ENCODE data around the gene MS4A4E.
"Not testable (repeated sequence)": the region's sequence is repeated elsewhere in the genome, so short reads cannot be mapped to it uniquely, and the experiment has no call there.

MS4A4E gene
- 0 to 0.18 (median 0) reads per million in 4 experiments for total RNA-seq

GRCh38 chr11:60242740-60243239 is at the start of gene MS4A4E:
Gene MS4A4E (minus strand): TSS chr11:60243137. CDS start chr11:60230055, 13,082 bp downstream.
- DNase-seq, result no peak

GRCh38 chr11:60292145-60292544 is 49.2 kb upstream of the MS4A4E start:
- DNase-seq, result no peak

DNA sequence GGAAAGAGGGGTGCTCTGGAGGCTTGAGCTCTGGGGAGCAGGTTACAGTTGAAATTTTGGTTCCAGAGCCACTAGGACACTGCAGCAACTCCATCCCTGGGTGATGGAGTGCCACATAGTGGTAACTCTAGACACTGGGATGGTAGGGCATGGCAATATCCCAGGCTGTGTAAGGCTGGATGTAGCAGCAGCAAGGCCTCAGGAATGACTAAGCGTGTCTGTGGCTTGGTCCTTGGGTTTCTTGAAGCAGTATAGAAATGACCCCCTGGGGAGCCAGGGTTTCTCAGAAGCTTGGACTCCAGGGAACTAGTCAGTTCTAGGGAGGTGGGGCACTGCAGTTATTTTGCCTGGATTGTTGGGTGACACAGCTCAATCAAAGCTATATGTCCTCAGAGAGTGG is 45.6 kb upstream of the MS4A4E start:
- no peak for DNase-seq

DNA sequence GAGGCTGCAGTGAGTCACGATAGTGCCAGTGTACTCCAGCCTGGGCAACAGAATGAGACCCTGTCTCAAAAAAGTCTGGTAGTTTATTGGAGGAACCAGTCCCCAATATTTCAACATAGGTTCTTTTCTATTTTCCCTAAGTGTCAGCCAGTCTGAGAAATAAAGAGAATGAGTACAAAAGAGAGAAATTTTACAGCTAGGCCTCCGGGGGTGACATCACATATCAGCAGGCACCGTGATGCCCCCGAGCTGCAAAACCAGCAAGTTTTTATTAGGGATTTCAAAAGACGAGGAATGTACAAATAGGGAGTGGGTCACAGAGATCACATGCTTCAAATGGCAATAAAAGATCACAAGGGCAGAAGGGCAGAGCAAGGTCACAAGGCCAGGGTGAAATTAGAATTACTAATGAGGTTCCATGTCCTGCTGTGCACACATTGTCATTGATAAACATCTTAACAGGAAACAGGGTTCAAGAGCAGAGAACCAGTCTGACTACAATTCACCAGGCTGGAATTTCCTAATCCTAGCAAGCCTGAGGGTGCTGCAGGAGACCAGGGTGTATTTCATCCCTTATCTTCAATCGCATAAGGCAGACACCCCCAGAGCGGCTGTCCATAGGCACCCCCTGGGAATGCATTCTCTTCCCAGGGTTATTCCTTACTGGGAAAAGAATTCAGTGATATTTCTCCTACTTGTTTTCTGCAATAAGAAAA is 42.6 kb upstream of the MS4A4E start:
- not testable (repeated sequence) for DNase-seq

DNA sequence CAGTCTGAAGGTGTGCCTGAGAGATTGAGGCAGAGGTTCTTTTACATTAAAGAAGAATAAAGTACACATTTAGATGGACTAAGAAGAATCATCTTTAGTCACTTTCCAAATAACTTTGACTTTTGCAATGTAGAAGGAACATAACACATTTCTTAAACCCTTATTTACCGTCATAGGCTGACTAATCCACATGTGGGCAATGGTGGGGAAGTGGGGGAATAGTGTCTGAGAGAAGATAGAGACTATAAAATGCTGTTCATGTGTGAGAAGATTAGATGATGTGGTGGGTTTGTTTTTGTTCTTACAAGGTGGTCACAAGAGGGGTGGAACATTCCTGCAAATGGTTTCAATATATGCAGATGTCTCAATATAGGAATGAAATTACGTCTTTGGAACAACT is 39.3 kb upstream of the MS4A4E start:
- DNase-seq, result no peak

DNA sequence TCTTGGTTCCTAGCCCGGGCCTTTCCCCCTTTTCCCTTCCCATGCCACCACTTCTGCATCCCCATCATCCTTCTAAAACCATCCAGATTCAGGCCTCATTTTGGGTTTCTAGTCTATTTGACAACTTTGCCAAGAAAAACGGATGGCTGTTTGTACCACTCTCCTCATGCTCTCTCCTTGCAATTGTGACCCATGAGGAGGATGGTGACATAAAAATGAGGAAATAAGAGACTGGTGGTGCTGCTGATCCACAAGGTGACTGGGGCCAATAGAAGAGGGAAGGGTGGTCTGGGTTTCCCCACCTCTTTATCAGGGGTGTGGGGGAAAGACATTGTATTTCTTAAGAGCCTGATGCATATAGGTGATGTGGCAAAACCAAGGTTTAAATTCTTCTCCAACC is 38.5 kb upstream of the MS4A4E start:
- no peak for DNase-seq

GRCh38 chr11:60280412-60280811 is 37.5 kb upstream of the MS4A4E start, which contains the start of gene MS4A4A:
Gene MS4A4A (plus strand): TSS chr11:60280666. CDS start chr11:60280676, 10 bp downstream.
- DNase-seq, result no peak

DNA sequence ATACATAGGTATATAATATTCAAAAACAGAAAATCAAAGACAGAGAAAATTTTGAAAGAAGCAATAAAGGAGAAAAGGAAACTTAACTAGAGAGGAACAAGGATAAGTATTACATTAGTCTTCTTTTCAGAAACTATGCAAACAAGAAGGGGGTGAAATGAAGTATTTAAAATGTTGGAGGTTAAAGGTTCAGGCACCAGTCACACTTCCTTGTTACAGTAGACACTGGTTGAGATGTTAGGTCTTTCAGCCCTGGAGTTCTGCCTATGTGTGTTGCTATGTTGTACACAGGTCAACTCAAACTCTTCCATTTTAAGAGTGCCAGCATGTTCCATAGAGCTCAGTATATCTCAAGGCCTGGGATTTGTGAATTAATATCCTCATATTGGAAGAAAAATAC is 31.5 kb upstream of the MS4A4E start:
- no peak for DNase-seq

- DNase-seq, result no peak
These were observed 22.7 kb upstream of the MS4A4E start for GRCh38 chr11:60265373-60266214.

DNA sequence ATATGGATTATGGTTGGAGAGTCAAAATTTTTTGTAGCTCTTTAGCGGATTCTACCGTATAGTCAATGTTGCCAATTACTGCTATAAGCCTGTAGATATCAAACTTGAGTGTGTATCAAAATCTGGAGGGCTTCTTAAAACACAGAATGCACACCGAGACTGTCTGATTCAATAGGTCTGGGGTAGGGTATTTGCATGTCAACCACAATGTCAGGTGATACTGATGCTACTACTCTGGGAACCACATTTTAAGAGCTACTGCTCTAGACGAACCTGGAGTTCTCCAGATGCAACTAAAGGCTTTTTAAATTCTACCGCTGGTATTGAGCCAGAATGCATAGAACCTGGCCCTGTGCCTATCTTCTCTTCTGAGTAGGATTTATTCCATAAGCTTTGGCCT is 21.7 kb upstream of the MS4A4E start:
- no peak for DNase-seq

GRCh38 chr11:60263402-60263801 is 20.5 kb upstream of the MS4A4E start:
- DNase-seq, result no peak

DNA sequence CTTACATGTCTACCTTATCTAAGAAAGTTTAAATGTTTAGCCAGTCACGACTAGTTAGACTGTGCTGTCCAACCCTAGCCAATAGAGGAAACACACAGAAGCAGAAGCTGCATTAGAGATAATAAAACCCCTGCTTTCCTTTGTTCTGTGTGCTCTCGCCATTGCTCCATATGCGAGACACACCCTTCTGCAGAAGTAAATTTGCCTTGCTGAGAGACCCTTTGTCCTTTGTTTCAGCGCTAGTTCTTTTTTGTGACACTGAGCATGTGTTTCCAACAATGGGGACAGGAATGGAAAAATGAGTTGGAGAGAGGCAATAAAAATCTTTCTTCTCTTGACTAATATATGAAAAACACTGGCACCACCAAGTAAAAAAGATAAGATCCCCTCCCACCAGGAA is 18.1 kb upstream of the MS4A4E start:
- no peak for DNase-seq

DNA sequence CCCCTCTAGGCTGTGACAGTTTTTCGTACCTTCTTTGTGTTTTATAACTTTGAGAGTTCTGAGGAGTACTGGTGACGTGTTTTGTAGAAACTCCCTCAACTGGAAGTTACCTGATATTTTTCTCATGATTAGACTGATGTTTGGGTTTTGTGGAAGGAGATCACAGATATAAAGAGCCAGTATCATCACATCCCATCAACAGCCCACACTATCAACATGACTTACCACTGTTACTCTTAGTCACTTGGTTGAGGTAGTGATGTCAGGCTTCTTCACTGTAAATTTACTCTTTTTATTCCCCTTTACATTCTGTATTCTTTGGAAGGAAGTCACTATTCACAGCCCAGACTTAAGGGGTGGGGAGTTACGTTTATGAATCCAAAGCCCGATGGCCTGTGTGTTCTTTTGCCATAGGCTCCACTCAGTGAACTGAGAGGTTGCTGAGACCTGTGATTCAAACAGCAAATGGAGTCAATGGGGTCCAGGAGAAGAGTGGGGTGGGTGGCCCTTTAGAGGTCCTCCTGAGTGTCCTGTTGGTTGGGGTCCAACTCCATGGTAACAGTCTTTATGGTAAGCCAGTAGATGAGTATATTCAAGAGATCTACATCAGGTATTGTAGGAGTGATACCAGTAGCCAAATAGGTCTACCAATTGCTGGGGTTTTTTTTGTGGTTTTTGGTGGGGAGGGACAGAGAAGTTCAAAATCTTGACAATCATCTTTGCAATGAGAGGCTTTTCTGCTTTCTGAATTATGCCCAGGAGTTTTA is 15.2 kb upstream of the MS4A4E start:
- no peak for DNase-seq

GRCh38 chr11:60252213-60253108 is 9.5 kb upstream of the MS4A4E start:
- no peak for DNase-seq

- no peak for DNase-seq
These were observed 8.7 kb upstream of the MS4A4E start for GRCh38 chr11:60251485-60252212.

DNA sequence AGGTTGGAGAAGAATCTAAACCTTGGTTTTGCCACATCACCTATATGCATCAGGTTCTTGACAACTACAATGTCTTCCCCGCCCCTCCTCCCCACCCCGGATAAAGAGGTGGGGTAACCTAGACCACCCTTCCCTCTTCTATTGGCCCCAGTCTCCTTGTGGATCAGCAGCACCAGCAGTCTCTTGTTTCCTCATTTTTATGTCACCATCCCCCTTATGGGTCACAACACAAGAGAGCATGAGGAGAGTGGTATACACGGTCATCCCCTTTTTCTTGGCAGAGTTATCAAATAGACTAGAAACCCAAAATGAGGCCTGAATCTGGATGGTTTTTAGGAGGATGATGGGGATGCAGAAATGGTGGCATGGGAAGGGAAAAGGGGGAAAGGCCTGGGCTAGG is 1.2 kb downstream of the MS4A4E start:
- DNase-seq, result no peak

- no peak for DNase-seq
These were observed 2.3 kb downstream of the MS4A4E start for GRCh38 chr11:60240662-60241061.

- DNase-seq, result no peak
These were observed 7.6 kb downstream of the MS4A4E start for GRCh38 chr11:60235321-60235720.

- DNase-seq, result no peak
These were observed 12.3 kb downstream of the MS4A4E start for GRCh38 chr11:60230681-60231080.

GRCh38 chr11:60222141-60222540 is 20.8 kb downstream of the MS4A4E start:
- no peak for DNase-seq

GRCh38 chr11:60221692-60222091 is 21.2 kb downstream of the MS4A4E start:
- no peak for DNase-seq
